ENCODE data around the gene FAF2. TPM values are rescaled to one million over a fixed set of nuclear protein-coding genes. Genes with fewer than 3 reads are reported as not detected.
"Not testable (repeated sequence)": the region's sequence is repeated elsewhere in the genome, so short reads cannot be mapped to it uniquely, and the experiment has no call there.

Gene FAF2
- total RNA-seq, 2 donors from 2014 or later: 27.3 to 27.7 TPM

- DNase-seq (ENCODE audit: low spot score); intact Hi-C loops (cut with DNase I): not testable (repeated sequence)
Measured at GRCh38 chr5:176487160-176487559, 39.0 kb downstream of the FAF2 start.

- no peak for DNase-seq (ENCODE audit: low spot score)
- intact Hi-C loops (cut with DNase I): no loop called here
Measured at GRCh38 chr5:176489077-176489476, 40.9 kb downstream of the FAF2 start.

- intact Hi-C loops (cut with DNase I): no loop called here
- no peak for DNase-seq (ENCODE audit: low spot score)
Measured at GRCh38 chr5:176490301-176490700, 42.1 kb downstream of the FAF2 start.

GRCh38 chr5:176491101-176491502, 42.9 kb downstream of the FAF2 start:
- no peak for DNase-seq (ENCODE audit: low spot score)
- intact Hi-C loops (cut with DNase I): no loop called here

GRCh38 chr5:176491901-176492300, 43.7 kb downstream of the FAF2 start:
- intact Hi-C loops (cut with DNase I): no loop called here
- no peak for DNase-seq (ENCODE audit: low spot score)

GRCh38 chr5:176492431-176492830, 44.2 kb downstream of the FAF2 start:
- no peak for DNase-seq (ENCODE audit: low spot score)
- intact Hi-C loops (cut with DNase I): no loop called here

GRCh38 chr5:176497852-176498251, 49.7 kb downstream of the FAF2 start:
- intact Hi-C loops (cut with DNase I): no loop called here
- no peak for DNase-seq (ENCODE audit: low spot score)

- intact Hi-C loops (cut with DNase I): no loop called here
- DNase-seq (ENCODE audit: low spot score): no peak
Measured at GRCh38 chr5:176499273-176499672, 51.1 kb downstream of the FAF2 start.

GRCh38 chr5:176500511-176500910, 52.3 kb downstream of the FAF2 start:
- intact Hi-C loops (cut with DNase I): no loop called here
- no peak for DNase-seq (ENCODE audit: low spot score)

GRCh38 chr5:176501333-176501732, 53.1 kb downstream of the FAF2 start:
- intact Hi-C loops (cut with DNase I): no loop called here
- no peak for DNase-seq (ENCODE audit: low spot score)

- DNase-seq (ENCODE audit: low spot score): no peak
- intact Hi-C loops (cut with DNase I): no loop called here
Measured at GRCh38 chr5:176503496-176503895, 55.3 kb downstream of the FAF2 start.

- intact Hi-C loops (cut with DNase I): no loop called here
- no peak for DNase-seq (ENCODE audit: low spot score)
Measured at GRCh38 chr5:176507911-176508310, 59.7 kb downstream of the FAF2 start.

GRCh38 chr5:176508603-176509002, 60.4 kb downstream of the FAF2 start:
- no peak for DNase-seq (ENCODE audit: low spot score)
- intact Hi-C loops (cut with DNase I): no loop called here

- DNase-seq (ENCODE audit: low spot score): no peak
- intact Hi-C loops (cut with DNase I): loop anchor here in 1 of 2 donors (5.0 kb wide), 1 partner anchor 651 kb away; no protein-coding TSS in a partner anchor
Measured at GRCh38 chr5:176513788-176514187, 65.6 kb downstream of the FAF2 start.

GRCh38 chr5:176514244-176514950, 66.2 kb downstream of the FAF2 start:
- intact Hi-C loops (cut with DNase I): loop anchor here in 1 of 2 donors (5.0 kb wide), 1 partner anchor 652 kb away; no protein-coding TSS in a partner anchor
- DNase-seq (ENCODE audit: low spot score): no peak

- intact Hi-C loops (cut with DNase I): no loop called here
- no peak for DNase-seq (ENCODE audit: low spot score)
Measured at GRCh38 chr5:176515396-176515795, 67.2 kb downstream of the FAF2 start.

- intact Hi-C loops (cut with DNase I): no loop called here
- DNase-seq (ENCODE audit: low spot score): no peak
Measured at GRCh38 chr5:176517053-176517661, 69.0 kb downstream of the FAF2 start.

- intact Hi-C loops (cut with DNase I): no loop called here
- no peak for DNase-seq (ENCODE audit: low spot score)
Measured at GRCh38 chr5:176519810-176520720, 71.9 kb downstream of the FAF2 start.

GRCh38 chr5:176521286-176521685, 73.1 kb downstream of the FAF2 start:
- intact Hi-C loops (cut with DNase I): no loop called here

GRCh38 chr5:176521699-176522263, 73.6 kb downstream of the FAF2 start:
- no peak for DNase-seq (ENCODE audit: low spot score)
- intact Hi-C loops (cut with DNase I): no loop called here

More at GRCh38 chr5:176521286-176521685, 73.1 kb downstream of the FAF2 start:
- DNase-seq (ENCODE audit: low spot score): no peak
